Mononuclear cell (primary cell): ENCODE data around the gene HIGD2B. TPM values are rescaled to one million over a fixed set of nuclear protein-coding genes. Genes with fewer than 3 reads are reported as not detected.
"Not testable (repeated sequence)": the region's sequence is repeated elsewhere in the genome, so short reads cannot be mapped to it uniquely, and the experiment has no call there.

ENCODE experiments used
- H3K27me3 ChIP-seq: 2 replicates; pipeline ENCODE4 v1.6.0; 2011; ENCODE audit warnings: low read length, control low read depth; ENCODE audit not compliant: insufficient read depth
- H3K4me1 ChIP-seq: 2 replicates; pipeline ENCODE4 v1.5.1; 2011; ENCODE audit warnings: mild to moderate bottlenecking, low read length, control low read depth; ENCODE audit not compliant: insufficient read depth
- H3K4me3 ChIP-seq: 2 replicates; pipeline ENCODE4 v1.5.1; 2011; ENCODE audit warnings: mild to moderate bottlenecking, low read length, moderate library complexity
- H3K9me3 ChIP-seq: 2 replicates; pipeline ENCODE4 v1.5.1; 2011; ENCODE audit warnings: low read depth, mild to moderate bottlenecking, control low read depth, low read length
- total RNA-seq: library from RNA; depleted of rRNA; stranded (reverse); fragments of >200 nt; gene quantifications from one replicate; pipeline ENCODE4 v1.2.3, GENCODE V29; 2012

Gene HIGD2B
- total RNA-seq, 1 donor = 0.63 TPM

GRCh38 chr15:72648631-72649253, 37.2 kb downstream of the HIGD2B start:
- H3K4me1 ChIP-seq, H3K27me3 ChIP-seq: not testable (repeated sequence)

GRCh38 chr15:72642271-72642670, 43.7 kb downstream of the HIGD2B start:
- not testable (repeated sequence) for H3K27me3 ChIP-seq, H3K4me1 ChIP-seq, H3K9me3 ChIP-seq, H3K4me3 ChIP-seq

More at GRCh38 chr15:72648631-72649253, 37.2 kb downstream of the HIGD2B start:
- not testable (repeated sequence) for H3K9me3 ChIP-seq, H3K4me3 ChIP-seq

DNA sequence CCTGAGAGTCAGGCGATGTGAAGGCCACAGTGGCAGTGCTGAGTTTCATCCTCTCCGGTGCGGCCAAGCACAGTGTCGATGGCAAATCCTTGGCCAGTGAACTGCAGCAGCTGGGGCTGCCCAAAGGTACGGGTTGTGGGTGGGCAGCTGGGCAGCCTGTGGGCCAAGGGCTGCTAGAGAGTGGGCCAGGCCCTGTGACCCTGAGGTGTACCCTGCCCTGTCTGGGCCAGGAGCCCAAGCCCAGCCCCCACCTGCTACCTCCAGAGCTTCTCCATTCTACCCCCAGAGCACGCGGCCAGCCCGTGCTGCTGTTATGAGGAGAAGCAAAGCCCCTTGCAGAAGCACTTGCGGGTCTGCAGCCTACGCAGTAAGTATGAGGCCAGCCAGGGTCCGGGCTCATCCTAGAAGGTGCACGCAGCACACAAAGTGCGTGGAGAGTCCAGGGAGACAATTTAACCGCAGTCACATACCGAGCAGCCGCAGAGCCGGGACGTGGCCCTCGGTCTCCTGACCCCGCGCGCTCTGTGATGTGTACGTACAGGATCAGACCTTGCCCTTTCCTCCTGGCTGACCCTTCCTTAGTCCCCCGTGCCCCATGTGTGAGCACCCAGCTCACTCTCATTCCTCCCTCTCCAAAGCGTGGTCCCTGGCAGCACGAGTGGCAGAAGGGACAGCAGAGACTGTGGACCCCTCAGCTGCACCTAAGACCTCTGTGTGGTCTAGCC, 46.1 kb downstream of the HIGD2B start:
- H3K27me3 ChIP-seq, H3K9me3 ChIP-seq, H3K4me3 ChIP-seq, H3K4me1 ChIP-seq: not testable (repeated sequence)

DNA sequence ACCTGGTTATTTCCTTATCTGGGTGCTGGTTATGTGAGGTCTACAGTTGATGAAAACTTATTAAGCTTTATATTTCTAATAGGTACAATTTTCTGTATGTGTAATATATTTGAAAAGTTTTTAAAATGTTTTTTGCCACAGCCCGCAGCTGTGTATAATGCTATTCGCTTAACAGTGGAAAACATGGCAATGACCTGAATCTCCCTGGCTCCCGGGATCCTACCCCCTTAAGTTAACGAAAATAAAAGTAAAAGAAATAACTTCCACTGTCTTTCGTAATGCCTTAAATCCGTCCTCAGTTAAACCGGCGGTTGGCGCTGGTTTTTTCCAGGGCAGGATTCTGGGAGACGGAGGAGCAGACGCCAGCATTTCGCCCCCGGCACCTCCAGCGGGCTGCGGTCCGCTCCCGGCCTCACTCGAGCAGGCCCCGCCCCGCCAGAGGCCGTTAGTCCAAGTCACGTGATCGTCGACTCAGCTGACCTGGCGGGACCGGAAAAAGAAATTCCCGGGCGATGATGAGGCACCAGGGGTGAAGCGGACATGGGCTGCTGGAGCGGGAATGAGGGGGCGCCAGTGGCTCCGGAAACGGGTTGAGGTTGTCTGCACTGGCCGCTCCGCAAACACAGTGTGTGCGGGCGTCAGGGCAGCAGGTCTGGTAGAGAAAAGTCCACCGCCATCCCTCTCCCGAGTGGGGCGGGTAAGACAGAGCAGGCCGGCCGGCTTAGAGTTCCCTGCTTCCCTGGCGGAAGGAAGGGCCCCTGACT, 49.3 kb downstream of the HIGD2B start:
- H3K9me3 ChIP-seq, H3K27me3 ChIP-seq, H3K4me1 ChIP-seq, H3K4me3 ChIP-seq: not testable (repeated sequence)

- not testable (repeated sequence) for H3K4me1 ChIP-seq, H3K9me3 ChIP-seq, H3K27me3 ChIP-seq, H3K4me3 ChIP-seq
Measured at GRCh38 chr15:72629068-72629570, 56.9 kb downstream of the HIGD2B start.

- H3K4me3 ChIP-seq, H3K4me1 ChIP-seq, H3K27me3 ChIP-seq, H3K9me3 ChIP-seq: not testable (repeated sequence)
Measured at GRCh38 chr15:72628249-72629067, 57.5 kb downstream of the HIGD2B start.

DNA sequence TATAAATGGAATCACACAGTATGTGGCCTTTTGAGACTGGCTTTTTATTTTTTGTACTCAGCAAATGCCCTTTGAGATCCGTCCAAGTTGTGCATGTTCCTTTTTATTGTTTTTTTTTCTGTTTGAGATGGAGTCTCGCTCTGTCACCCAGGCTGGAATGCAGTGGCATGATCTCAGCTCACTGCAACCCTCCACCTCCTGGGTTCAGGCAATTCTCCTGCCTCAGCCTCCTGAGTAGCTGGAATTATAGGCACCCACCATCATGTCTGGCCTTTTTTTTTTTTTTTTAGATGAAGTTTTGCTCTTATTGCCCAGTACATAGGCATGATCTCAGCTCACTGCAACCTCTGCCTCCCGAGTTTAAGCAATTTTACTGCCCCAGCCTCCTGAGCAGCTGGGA, 59.8 kb downstream of the HIGD2B start:
- H3K27me3 ChIP-seq, H3K4me3 ChIP-seq, H3K4me1 ChIP-seq, H3K9me3 ChIP-seq: not testable (repeated sequence)

Other genes with a start within 250 kb of the HIGD2B start
- 106 TPM for gene ARIH1, start 211.9 kb downstream of the HIGD2B start, total RNA-seq
- not detected for gene GOLGA6B, start 31.5 kb downstream of the HIGD2B start, total RNA-seq
- 6.4 TPM for gene BBS4, start within 50 bp of the HIGD2B start, total RNA-seq
- 110 TPM for gene ADPGK, start 97.6 kb upstream of the HIGD2B start, total RNA-seq